B cell (primary cell): ENCODE measurements around the gene FZD2. TPM values are rescaled to one million over a fixed set of nuclear protein-coding genes. Genes with fewer than 3 reads are reported as not detected.

Experiments used
- ATAC-seq: fragments of 200-7000 bp; cut with Tn5 transposase; one replicate; pipeline ENCODE4 v1.10.0; 2021; ENCODE audit warnings: low read depth, mild to moderate bottlenecking, moderate number of reproducible peaks, moderate library complexity
- CTCF ChIA-PET: fragments of 350-600 bp; sonication (Branson Sonifier 250); formaldehyde crosslinking; loops from one replicate; lab custom pipeline; 2021; ENCODE audit warnings: antibody characterized with exemption, inconsistent platforms; lab: Charles Lee
- POLR2A ChIA-PET: fragments of 350-600 bp; sonication (Branson Sonifier 250); formaldehyde crosslinking; loops from one replicate; lab custom pipeline; 2021; ENCODE audit warnings: antibody characterized with exemption; lab: Charles Lee
- DNase-seq: peaks from one replicate; pipeline ENCODE4 v3.0.0; 2013
- H2AFZ ChIP-seq: 2 replicates; pipeline ENCODE4 v1.6.1; 2012; ENCODE audit warnings: mild to moderate bottlenecking, low read depth, low read length; ENCODE audit not compliant: insufficient read depth, poor library complexity, severe bottlenecking
- H3K27ac ChIP-seq, 2 donors: 1 replicate in 1 of 2; 2 replicates in 1 of 2; pipeline ENCODE4 v1.5.1; 2012 to 2013; ENCODE audit warnings: low read length in 2 of 2, mild to moderate bottlenecking in 2 of 2, moderate library complexity in 1 of 2
- H3K27me3 ChIP-seq, 4 experiments: fragments of 200-600 bp in 1 of 4; sonication (generic) in 1 of 4; replicated peaks in 1 of 4; 1 replicate in 2 of 4; 2 replicates in 2 of 4; pipeline versions ENCODE4 v1.6.1 to v1.7.0; 2013 to 2016; ENCODE audit warnings: low read length in 3 of 4, mild to moderate bottlenecking in 2 of 4, mixed read lengths in 1 of 4, moderate library complexity in 1 of 4; ENCODE audit not compliant: insufficient read depth in 4 of 4, control insufficient read depth in 3 of 4; ENCODE audit errors: control extremely low read depth in 1 of 4
- H3K36me3 ChIP-seq, 2 experiments: replicated peaks in 1 of 2; 1 replicate in 1 of 2; 2 replicates in 1 of 2; pipeline versions ENCODE4 v1.6.1 to v1.7.1; 2013; ENCODE audit warnings: low read length in 1 of 2; ENCODE audit not compliant: insufficient read depth in 2 of 2, control insufficient read depth in 1 of 2; ENCODE audit errors: control extremely low read depth in 1 of 2, extremely low read depth in 1 of 2
- H3K4me1 ChIP-seq, 2 donors: fragments of 200-600 bp in 1 of 2; sonication (generic) in 1 of 2; 1 replicate in 1 of 2; 2 replicates in 1 of 2; pipeline versions ENCODE4 v1.5.1 to v1.6.1; 2013 to 2017; ENCODE audit warnings: low read length in 2 of 2; ENCODE audit not compliant: control insufficient read depth in 2 of 2, insufficient read depth in 2 of 2
- H3K4me2 ChIP-seq: replicated peaks from 2 replicates; pipeline ENCODE3; 2012; ENCODE audit warnings: mild to moderate bottlenecking, low read depth, low read length; ENCODE audit not compliant: poor library complexity, severe bottlenecking
- H3K4me3 ChIP-seq, 5 experiments: fragments of 200-600 bp in 1 of 5; sonication (generic) in 1 of 5; 1 replicate in 3 of 5; 2 replicates in 2 of 5; pipeline versions ENCODE4 v1.5.1 to v1.7.0; 2011 to 2016; ENCODE audit warnings: low read length in 4 of 5, mild to moderate bottlenecking in 4 of 5, low read depth in 2 of 5, control low read depth in 1 of 5, moderate library complexity in 1 of 5; ENCODE audit not compliant: insufficient read depth in 1 of 5; ENCODE audit errors: control extremely low read depth in 1 of 5, extremely low read depth in 1 of 5
- H3K79me2 ChIP-seq: fragments of 200-600 bp; sonication (generic); one replicate; pipeline ENCODE4 v1.6.0; 2016; ENCODE audit warnings: low read length; ENCODE audit not compliant: control insufficient read depth, insufficient read depth
- H3K9ac ChIP-seq: fragments of 200-600 bp; sonication (generic); 2 replicates; pipeline ENCODE4 v1.6.1; 2017; ENCODE audit warnings: mild to moderate bottlenecking, low read length, moderate library complexity
- H3K9me3 ChIP-seq, 3 donors: one replicate each; pipeline versions ENCODE4 v1.6.1 to v1.7.1; 2013; ENCODE audit warnings: low read length in 2 of 3; ENCODE audit not compliant: control insufficient read depth in 2 of 3, insufficient read depth in 1 of 3; ENCODE audit errors: control extremely low read depth in 1 of 3
- H4K20me1 ChIP-seq: 2 replicates; pipeline ENCODE4 v1.6.0; 2012; ENCODE audit warnings: mild to moderate bottlenecking, low read length; ENCODE audit not compliant: insufficient read depth, control insufficient read depth, poor library complexity, severe bottlenecking
- H3K27ac Mint-ChIP-seq: one replicate; pipeline ENCODE4 v1.8.0; 2021; ENCODE audit warnings: mixed read lengths
- H3K27me3 Mint-ChIP-seq: one replicate; pipeline ENCODE4 v1.8.0; 2021; ENCODE audit warnings: mixed read lengths
- H3K4me1 Mint-ChIP-seq: one replicate; pipeline ENCODE4 v1.8.0; 2021; ENCODE audit warnings: mixed read lengths
- H3K4me3 Mint-ChIP-seq: one replicate; pipeline ENCODE4 v1.8.0; 2021; ENCODE audit warnings: mixed read lengths
- H3K9me3 Mint-ChIP-seq: one replicate; pipeline ENCODE4 v1.8.0; 2022; ENCODE audit warnings: mixed read lengths; ENCODE audit not compliant: insufficient read depth
- CTCF ChIP-seq: fragments of 200-600 bp; IDR thresholded peaks from one replicate; pipeline ENCODE4 v1.8.0; 2022; ENCODE audit warnings: antibody characterized with exemption, mild to moderate bottlenecking
- EZH2 ChIP-seq: IDR thresholded peaks from 2 replicates; pipeline ENCODE4 v1.6.1; 2012; ENCODE audit warnings: borderline replicate concordance, low read depth, mild to moderate bottlenecking, moderate library complexity, low read length; ENCODE audit not compliant: insufficient read depth, poor library complexity, severe bottlenecking
- WGBS: methylation state at CpG from one replicate; pipeline ENCODE4 v1.1.5; 2013; ENCODE audit warnings: missing lambda C conversion rate; ENCODE audit not compliant: insufficient coverage; 5-methylcytosine and 5-hydroxymethylcytosine counted together
- intact Hi-C: fragments of 100-400 bp; cut with micrococcal nuclease; formaldehyde crosslinking; loops from one replicate; pipeline ENCODE4 v1.10.0; 2022
- polyA plus RNA-seq: library from polyadenylated mRNA; depleted of rRNA; stranded (reverse); fragments of >200 nt; gene quantifications from 2 replicates; pipeline ENCODE4 v1.2.3, GENCODE V29; 2012
- total RNA-seq, 2 donors: library from RNA; stranded (reverse); fragments of 120-200 nt in 1 of 2; gene quantifications; 1 replicate in 1 of 2; 2 replicates in 1 of 2; pipeline versions ENCODE4 v1.2.3 to v1.2.4, GENCODE V29; 2013 to 2022

Gene FZD2
- total and polyA plus RNA-seq, 2 donors (not counting 1 experiment from before 2014, with no cell fraction given) = 1.6 to 2.5 TPM

- Histone ChIP-seq H3K9me3 (no peaks in the 10 kb centered on the region), H2AFZ (no peak overlapping the region), H4K20me1 (no peaks in the 10 kb centered on the region), H3K4me1 (no peaks in the 10 kb centered on the region), H3K9ac (no peak overlapping the region), H3K27ac (no peak overlapping the region), H3K27me3 (peaks cover 0 to 6% (median 0%) of the 10 kb centered on the region in 4 experiments), H3K79me2 (no peaks in the 10 kb centered on the region), H3K4me3 (no peak overlapping the region), H3K36me3 (no peaks in the 10 kb centered on the region), H3K4me2 (no peak overlapping the region)
- DNase-seq = no peak
- ATAC-seq = no peak
- no peak overlapping the region for H3K27ac Mint-ChIP-seq
- TF ChIP-seq CTCF (no peak), EZH2 (no peak)
- no peaks in the 10 kb centered on the region for H3K9me3 Mint-ChIP-seq
- POLR2A ChIA-PET = no interaction called here
- intact Hi-C loops = no loop called here
- no peak overlapping the region for H3K4me3 Mint-ChIP-seq
- WGBS = 94% methylated on average over 8 of the region's 11 CpGs
- peaks cover 27% of the 10 kb centered on the region for H3K27me3 Mint-ChIP-seq
- H3K4me1 Mint-ChIP-seq = no peaks in the 10 kb centered on the region
- CTCF ChIA-PET = no interaction called here
These were observed 49.4 kb downstream of the FZD2 start for GRCh38 chr17:44606658-44607057.

GRCh38 chr17:44607836-44608690 lies 50.8 kb downstream of the FZD2 start:
- Mint-ChIP-seq H3K9me3 (no peaks in the 10 kb centered on the region), H3K4me3 (no peak overlapping the region), H3K4me1 (no peaks in the 10 kb centered on the region), H3K27ac (no peak overlapping the region), H3K27me3 (peaks cover 26% of the 10 kb centered on the region)
- Histone ChIP-seq H3K9me3 (no peaks in the 10 kb centered on the region), H3K79me2 (no peaks in the 10 kb centered on the region), H3K36me3 (no peaks in the 10 kb centered on the region), H4K20me1 (no peaks in the 10 kb centered on the region), H3K4me3 (no peak overlapping the region), H2AFZ (no peak overlapping the region), H3K4me2 (no peak overlapping the region), H3K27ac (no peak overlapping the region), H3K4me1 (no peaks in the 10 kb centered on the region), H3K27me3 (peaks cover 0 to 7% (median 0%) of the 10 kb centered on the region in 4 experiments), H3K9ac (no peak overlapping the region)
- ATAC-seq (no peak), DNase-seq (no peak)
- intact Hi-C loops = no loop called here
- 93% methylated on average over 8 of the region's 10 CpGs for WGBS
- ChIA-PET CTCF (no interaction called here), POLR2A (no interaction called here)
- TF ChIP-seq EZH2 (no peak), CTCF (no peak)
